GM11168 (cell line): ENCODE results near the gene TNFSF13.

Experiments used
- in situ Hi-C: fragments of 300-500 bp; cut with MboI; formaldehyde crosslinking; loops from one replicate; pipeline ENCODE4 v1.12.0; 2022; ENCODE audit warnings: low sequenced_read_pairs; ENCODE audit not compliant: unreplicated experiment

The TNFSF13 gene

DNA sequence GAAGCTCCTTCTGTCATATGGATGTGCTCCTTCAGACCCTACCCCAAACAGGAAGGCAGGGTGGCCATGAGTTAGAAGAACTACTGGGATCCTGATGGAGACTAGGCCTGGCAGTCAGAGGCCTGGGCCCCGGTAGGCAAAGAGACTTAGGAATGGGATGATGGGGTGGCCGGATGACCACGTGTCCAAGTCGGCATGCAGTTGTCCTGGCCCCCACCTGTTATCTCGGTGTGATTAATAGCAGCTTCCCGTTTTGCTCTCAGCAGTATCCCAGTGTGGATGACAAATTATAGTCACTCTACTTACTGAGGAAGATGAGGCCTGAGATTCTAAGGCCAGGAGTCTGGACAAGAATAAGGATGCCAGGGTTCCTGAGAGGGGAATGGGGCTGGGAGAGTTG is 8.2 kb upstream of the TNFSF13 start:
- in situ Hi-C loops, result no loop called here

DNA sequence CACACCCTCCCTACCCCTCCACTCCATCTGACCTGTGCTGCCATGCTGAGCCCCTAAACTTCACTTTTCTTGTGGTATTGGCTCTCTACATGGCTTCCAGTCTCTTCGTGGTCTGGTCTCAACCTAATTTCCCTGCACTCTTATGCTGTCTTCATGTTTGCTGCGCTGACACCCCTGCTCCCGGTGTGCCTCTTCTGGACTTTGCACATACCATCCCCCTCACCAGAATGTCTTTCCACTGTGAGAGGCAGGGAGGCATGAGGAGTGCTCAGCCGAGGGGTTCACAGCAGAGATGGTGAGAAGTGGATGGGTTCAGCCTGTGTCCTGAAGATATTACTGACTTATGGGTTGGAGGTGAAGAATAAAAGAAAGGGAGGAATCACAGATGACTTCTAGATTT is 7.2 kb upstream of the TNFSF13 start:
- in situ Hi-C loops, result no loop called here

DNA sequence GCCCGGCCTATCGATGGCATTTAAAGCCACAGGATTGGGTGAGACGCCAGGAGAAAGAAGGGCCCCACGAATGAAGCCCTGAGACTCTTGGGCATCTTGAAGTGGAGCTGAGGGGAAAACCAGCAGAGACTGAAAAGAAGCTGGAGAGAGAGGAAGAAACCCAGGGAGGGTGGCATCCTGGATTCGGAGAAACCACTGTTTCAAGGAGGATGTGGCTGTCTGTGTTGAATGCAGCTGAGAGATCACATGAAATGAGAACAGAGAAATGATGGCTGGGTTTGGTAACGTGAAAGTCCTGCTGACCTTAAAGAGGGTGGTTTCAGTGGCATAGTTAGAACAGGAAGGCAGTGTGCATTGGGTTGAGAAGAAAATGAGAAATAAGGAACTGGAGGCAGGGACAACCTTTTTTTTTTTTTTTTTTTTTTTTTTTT is 5.9 kb upstream of the TNFSF13 start:
- in situ Hi-C loops, result no loop called here

DNA sequence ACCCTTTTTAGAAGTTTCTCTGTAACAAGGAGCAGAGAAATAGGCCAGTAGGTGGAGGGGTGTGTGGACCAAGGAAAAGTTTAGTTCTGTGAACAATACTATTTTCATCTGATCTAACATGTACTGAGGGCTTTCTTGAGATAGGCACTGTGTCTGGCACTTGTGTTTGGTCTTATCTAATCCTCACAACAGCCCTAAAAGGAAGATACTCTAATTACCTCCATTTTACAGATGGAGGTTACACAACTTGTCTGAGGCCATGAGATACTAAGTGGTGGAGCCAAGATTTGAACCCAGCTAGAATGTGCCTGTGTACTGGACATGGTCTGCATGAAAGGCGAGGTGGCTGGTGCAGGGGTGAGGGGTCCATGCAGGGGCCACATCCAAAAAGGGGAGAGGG is 5.2 kb upstream of the TNFSF13 start:
- in situ Hi-C loops, result no loop called here

DNA sequence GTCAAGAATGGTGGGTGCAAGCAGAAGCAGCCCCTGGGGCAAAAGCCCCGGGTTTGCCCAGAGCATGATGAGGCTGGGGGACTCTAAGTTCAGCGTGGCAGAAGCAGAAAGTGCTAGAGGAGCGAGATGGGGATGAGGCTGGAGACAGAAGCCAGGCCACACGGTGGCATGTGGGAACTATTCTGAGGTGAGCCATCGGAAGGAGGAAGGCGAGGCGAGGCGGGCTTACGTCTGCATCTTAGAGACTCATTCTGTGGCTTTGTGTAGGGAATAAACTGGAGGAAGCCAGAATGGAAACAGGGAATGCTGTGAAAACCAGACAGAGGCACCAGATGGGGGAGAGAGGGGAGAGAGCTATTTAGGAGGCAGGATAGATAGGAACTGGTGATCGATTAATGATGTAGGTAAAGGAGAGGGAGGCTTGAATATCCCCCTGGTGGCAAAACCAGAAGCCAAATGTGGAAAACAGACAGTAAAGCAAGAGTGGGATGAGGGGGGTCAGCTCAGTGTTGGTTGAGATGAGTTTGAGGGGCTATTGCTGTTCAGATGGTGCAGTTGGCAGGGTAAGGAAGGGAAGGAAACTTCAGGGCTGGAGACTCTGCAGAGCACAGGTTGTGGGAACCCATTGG is 3.1 kb upstream of the TNFSF13 start:
- in situ Hi-C loops, result no loop called here

DNA sequence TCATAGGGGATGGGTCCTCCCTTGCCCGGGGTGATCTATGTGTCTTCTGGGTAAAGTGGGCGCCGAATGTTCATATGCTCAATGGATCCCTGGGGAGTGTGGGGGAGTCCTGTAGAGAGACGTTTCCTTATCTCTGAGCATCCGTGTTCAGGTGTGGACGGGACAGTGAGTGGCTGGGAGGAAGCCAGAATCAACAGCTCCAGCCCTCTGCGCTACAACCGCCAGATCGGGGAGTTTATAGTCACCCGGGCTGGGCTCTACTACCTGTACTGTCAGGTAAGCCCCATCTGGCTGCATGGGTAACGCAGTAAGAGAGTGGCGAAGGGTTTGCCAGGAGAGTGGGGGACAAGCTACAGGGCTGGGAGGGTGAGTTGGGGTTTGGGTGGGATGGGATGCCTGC is 1.9 kb upstream of the TNFSF13 start:
- in situ Hi-C loops, result no loop called here

DNA sequence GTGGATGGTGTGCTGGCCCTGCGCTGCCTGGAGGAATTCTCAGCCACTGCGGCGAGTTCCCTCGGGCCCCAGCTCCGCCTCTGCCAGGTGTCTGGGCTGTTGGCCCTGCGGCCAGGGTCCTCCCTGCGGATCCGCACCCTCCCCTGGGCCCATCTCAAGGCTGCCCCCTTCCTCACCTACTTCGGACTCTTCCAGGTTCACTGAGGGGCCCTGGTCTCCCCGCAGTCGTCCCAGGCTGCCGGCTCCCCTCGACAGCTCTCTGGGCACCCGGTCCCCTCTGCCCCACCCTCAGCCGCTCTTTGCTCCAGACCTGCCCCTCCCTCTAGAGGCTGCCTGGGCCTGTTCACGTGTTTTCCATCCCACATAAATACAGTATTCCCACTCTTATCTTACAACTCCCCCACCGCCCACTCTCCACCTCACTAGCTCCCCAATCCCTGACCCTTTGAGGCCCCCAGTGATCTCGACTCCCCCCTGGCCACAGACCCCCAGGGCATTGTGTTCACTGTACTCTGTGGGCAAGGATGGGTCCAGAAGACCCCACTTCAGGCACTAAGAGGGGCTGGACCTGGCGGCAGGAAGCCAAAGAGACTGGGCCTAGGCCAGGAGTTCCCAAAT is 1.3 kb upstream of the TNFSF13 start:
- in situ Hi-C loops, result no loop called here

DNA sequence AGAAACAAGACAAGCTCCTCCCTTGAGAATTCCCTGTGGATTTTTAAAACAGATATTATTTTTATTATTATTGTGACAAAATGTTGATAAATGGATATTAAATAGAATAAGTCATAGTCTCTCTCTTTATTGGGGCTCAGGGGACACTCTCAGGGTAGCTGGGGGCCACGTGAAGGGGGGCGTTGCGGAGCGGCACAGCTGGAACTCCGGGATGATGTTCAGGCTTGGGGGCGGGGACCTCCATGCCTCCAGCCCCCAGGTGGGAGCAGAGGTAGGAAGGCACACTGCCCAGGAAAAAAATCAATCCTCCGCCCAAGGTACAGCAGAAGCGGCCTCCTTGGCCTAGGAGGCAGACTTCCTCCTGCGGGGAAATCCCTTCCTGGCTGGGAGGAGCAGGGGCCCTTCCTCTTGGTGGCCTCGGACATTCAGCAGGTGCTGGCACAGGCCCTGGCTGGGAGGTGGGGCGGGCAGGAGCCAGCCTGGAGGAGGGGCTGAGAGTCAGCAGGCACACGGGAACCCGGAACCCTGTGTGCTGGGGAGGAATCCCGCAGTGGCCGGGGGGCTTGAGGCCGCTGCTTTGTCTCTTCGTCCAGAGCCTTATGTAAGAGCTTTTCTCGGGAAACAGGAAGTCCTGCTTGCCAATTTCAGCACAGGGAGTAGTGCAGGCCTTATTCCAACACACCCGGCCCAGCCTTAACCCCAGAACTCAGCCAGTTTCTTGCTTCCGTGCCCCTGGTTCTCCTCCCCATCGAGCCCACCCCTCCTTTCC is 591 bp upstream of the TNFSF13 start:
- in situ Hi-C loops, result no loop called here

DNA sequence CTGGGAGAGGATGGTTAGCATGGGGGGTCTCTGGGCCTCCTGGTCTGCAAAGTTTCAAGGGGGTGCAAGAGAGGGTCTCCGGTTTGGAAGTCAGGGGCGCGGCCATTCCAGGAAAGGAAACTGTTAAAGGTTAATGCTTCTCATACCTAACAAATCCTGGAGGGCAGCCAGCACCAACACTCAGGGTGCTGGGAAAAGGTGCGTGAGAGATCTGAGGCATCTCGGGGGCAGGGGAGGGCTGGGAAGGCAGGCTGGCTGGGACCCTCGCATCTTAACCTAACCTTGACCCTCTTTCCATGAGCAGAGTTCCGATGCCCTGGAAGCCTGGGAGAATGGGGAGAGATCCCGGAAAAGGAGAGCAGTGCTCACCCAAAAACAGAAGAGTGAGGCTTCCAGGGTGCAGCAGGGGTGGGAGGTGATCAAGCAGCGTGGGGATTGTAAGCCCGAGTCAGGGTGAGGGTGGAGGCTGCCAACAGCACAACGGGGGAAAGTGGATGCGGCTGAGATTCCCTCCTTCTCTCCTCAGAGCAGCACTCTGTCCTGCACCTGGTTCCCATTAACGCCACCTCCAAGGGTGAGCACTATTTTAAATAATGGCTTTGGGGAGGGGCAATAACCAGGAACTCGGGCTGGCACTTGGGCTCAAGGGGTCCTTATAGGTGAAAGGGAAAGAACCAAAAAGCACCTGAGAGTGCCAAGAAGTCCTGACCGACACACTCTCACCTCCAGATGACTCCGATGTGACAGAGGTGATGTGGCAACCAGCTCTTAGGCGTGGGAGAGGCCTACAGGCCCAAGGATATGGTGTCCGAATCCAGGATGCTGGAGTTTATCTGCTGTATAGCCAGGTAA is 996 bp downstream of the TNFSF13 start:
- in situ Hi-C loops, result no loop called here

DNA sequence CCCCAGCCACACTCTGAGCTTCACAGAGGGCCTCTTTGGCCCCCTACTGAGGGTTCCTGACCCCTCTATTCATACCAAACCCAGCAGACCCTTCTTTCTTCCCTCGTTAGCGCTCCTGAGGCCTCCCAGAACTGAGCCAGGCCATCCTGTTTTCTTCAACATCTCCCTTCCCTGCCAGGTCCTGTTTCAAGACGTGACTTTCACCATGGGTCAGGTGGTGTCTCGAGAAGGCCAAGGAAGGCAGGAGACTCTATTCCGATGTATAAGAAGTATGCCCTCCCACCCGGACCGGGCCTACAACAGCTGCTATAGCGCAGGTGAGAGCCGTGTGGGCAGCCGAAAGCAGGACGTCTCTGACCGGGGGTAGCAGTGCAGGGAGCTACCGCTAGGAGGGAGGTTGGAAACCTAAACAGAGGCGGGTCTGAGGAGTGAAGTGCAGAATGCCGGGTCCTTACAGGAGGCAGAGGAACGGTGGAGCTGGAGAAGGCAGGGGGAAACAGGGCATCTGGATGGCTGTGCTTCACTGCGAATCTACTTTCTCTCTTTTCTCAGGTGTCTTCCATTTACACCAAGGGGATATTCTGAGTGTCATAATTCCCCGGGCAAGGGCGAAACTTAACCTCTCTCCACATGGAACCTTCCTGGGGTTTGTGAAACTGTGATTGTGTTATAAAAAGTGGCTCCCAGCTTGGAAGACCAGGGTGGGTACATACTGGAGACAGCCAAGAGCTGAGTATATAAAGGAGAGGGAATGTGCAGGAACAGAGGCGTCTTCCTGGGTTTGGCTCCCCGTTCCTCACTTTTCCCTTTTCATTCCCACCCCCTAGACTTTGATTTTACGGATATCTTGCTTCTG is 1.9 kb downstream of the TNFSF13 start:
- in situ Hi-C loops, result no loop called here

DNA sequence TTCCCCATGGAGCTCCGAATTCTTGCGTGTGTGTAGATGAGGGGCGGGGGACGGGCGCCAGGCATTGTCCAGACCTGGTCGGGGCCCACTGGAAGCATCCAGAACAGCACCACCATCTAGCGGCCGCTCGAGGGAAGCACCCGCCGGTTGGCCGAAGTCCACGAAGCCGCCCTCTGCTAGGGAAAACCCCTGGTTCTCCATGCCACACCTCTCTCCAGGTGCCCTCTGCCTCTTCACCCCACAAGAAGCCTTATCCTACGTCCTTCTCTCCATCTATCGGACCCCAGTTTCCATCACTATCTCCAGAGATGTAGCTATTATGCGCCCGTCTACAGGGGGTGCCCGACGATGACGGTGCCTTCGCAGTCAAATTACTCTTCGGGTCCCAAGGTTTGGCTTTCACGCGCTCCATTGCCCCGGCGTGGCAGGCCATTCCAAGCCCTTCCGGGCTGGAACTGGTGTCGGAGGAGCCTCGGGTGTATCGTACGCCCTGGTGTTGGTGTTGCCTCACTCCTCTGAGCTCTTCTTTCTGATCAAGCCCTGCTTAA is 2.6 kb downstream of the TNFSF13 start:
- in situ Hi-C loops, result no loop called here

DNA sequence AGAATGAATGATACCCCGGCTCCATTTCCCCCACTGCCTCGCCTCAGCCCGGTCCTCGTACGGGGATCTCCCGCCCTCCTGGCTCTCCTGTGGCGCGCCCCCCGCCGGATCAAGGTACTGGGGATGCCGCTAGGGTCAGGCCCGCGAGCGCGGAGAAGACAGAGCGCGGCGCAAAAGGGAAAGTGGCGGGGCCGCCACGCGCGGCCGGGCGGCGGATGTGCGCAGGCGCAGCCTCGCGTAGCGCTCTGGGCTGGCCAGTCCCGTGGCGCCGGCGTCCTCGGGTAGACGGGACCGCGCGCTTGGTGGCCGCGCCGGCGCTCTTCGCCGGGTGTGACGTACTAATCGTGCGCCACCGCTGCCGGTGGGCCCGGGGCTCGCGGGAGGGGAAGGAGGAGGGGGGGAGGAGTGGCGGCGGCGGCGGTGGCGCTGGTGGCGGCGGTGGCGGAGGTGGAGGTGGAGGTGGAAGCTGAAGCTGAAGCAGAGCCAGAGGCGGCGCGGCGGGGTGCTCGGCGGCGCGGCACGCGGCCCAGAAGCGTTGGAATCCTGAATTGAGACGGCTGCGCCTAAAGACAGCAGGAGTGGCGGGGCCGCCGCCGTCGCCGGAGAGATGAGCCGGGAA is 3.1 kb downstream of the TNFSF13 start, which contains the start of gene SENP3:
SENP3 (plus strand) TSS at position 331 of the 619 bp plus-strand sequence. CDS start 1,158 bp downstream, outside the sequence.
- in situ Hi-C loops, result no loop called here

DNA sequence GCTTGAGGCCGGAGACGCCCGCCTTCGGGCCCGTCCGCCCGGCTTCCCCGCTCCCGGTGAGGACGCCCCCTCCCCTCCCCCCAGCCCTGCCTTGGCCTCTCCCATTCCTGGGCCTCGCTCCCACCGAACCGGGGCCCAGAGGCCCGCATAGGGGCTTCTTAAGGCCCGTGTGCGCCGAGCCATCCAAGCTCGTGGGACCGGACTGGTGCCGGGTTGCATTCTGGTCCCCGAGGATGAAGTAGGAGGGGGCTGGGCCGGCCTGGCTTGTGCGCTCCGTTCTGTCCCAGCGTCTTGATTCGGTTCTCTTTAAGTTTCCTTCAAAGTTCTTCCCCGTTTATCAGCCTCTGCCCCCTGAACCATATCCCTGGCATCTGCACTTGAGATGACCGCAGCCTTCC is 3.7 kb downstream of the TNFSF13 start:
- in situ Hi-C loops, result no loop called here

DNA sequence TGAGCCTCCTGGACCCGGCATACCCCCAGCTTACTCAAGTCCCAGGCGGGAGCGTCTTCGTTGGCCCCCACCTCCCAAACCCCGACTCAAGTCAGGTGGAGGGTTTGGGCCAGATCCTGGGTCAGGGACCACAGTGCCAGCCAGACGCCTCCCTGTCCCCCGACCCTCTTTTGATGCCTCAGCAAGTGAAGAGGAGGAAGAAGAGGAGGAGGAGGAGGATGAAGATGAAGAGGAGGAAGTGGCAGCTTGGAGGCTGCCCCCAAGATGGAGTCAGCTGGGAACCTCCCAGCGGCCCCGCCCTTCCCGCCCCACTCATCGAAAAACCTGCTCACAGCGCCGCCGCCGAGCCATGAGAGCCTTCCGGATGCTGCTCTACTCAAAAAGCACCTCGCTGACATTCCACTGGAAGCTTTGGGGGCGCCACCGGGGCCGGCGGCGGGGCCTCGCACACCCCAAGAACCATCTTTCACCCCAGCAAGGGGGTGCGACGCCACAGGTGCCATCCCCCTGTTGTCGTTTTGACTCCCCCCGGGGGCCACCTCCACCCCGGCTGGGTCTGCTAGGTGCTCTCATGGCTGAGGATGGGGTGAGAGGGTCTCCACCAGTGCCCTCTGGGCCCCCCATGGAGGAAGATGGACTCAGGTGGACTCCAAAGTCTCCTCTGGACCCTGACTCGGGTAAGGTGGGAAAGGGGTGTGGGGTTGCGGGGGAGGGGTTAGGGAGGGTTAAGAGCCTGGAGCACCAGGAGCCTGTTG is 4.7 kb downstream of the TNFSF13 start:
- in situ Hi-C loops, result no loop called here

DNA sequence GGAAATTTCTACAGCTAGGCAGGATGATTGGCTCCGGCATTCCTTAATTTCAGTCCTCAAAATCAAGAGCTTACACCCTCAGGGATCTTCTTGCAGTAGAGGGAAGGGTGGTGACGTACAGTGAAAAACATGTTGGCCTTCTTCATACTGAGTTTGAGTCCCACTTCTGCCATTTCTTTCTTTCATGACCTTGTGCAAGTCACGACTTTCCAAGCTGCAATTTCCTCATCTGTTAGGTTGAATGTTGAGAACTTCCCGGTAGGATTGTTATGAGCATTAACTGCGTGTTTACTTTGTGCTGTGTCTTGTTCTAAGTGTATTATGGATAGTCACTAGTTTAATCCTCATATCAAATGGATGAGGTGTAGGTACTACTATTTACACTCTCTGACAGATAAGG is 11.0 kb downstream of the TNFSF13 start:
- in situ Hi-C loops, result no loop called here

DNA sequence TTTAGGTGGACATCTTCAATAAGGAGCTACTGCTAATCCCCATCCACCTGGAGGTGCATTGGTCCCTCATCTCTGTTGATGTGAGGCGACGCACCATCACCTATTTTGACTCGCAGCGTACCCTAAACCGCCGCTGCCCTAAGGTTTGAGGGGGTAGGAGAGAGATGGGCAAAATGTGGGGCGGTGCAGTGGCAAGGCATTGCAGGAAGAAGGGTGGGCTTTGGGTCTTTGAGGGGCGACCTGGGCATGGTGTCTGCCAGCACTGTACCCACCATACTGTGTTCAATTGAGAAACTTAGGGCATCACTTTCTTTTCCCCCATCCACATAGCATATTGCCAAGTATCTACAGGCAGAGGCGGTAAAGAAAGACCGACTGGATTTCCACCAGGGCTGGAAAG is 11.8 kb downstream of the TNFSF13 start:
- in situ Hi-C loops, result no loop called here

DNA sequence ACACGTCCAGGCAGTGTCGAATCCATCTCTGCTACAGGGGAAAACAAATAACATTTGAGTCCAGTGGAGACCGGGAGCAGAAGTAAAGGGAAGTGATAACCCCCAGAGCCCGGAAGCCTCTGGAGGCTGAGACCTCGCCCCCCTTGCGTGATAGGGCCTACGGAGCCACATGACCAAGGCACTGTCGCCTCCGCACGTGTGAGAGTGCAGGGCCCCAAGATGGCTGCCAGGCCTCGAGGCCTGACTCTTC is 13.7 kb downstream of the TNFSF13 start:
- in situ Hi-C loops, result no loop called here

DNA sequence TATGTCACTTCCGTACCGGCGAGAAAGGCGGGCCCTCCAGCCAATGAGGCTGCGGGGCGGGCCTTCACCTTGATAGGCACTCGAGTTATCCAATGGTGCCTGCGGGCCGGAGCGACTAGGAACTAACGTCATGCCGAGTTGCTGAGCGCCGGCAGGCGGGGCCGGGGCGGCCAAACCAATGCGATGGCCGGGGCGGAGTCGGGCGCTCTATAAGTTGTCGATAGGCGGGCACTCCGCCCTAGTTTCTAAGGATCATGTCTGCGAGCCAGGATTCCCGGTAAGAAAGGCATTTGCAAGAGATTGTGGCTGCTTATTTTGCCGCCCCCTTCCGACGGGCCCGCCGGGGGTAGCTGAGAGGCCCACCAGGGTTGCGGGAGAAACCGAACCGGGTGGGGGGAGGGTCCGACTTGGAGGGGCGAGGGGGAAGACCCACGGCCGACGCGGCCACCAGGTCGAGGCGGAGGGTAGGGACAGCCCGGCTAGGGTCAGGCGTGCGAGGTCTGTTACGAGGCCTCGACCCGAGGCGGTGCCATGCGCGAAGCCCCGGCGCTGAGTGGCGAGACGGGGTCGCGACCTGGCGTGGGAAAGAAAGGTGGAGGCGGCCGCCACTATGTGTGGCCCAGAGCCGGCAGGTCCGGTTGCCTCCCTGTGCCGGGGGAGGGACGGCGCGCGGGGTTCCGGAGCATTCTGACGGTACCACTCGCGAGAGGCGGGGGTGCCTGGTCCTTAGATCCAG is 14.2 kb downstream of the TNFSF13 start:
- in situ Hi-C loops, result no loop called here
